NCI-H2107 (cell line): ENCODE data around the gene TMEM59.

Experiments
- DNase-seq: peaks from one replicate; lab custom pipeline; 2025; lab: John Stamatoyannopoulos, UW

TMEM59 gene

DNA sequence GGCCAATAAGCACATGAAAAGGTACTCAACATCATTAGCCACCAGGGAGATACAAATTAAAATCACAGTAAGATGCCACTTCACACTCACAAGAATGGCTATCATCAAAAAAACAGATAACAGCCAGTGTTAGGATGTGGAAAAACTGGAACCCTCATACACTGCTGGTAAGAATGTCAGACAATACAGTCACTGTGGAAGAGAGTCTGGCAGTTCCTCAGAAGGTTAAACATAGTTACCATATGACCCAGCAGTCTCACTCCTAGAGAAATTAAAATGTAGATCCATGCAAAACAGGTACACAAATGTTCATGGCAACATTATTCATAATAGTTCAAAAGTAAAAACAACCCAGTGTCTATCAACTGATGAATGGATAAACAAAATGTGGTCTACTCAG is 68.3 kb downstream of the TMEM59 start:
- no peak for DNase-seq

DNA sequence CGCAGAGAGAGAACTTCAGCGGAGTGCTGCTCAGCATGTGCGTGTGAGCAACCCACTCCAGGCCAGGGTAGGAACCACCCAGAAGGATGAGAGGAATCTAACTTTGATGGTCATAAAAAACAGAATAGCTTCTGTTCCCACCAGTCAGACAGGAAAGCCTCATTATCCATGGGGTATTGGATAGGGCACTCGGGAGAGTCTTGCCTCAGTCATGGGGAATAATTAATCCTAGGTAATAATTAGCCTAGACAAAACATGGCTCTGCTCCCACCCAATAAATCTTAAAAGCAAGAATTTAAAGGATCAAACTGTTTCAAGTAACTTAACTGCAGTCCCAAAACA is 70.3 kb downstream of the TMEM59 start:
- DNase-seq, result no peak

DNA sequence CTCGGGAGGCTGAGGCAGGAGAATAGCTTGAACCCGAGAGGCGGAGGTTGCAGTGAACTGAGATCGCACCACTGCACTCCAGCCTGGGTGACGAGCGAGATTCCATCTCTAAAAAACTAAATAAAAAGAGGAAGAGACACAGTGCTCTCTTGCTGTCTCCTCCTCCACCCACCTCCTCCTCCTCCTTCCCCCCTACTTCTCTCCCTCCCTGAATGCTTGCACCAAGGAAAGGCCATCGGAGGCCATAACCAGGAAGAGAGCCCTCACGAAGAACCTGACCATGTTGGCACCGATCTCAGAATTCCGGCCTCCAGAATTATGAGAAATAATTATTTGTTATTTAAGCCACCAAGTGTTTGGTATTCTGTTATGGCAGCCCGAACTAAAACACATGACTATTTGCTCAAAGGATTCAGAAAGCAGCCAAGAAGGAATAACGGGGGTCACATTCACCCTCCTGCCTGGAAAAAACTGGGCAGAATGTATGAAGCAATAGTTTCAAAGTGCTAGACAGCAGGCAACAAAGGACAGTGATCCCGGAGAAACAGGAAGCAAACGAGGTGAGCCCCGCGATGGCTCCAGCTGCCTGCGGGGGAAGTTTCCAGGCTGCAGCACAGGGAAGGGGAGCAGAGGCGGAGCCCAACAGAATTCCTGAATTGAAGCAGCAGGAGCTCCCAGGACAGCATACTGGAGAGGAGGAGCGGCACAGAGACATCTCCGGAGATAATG is 70.8 kb downstream of the TMEM59 start:
- no peak for DNase-seq

DNA sequence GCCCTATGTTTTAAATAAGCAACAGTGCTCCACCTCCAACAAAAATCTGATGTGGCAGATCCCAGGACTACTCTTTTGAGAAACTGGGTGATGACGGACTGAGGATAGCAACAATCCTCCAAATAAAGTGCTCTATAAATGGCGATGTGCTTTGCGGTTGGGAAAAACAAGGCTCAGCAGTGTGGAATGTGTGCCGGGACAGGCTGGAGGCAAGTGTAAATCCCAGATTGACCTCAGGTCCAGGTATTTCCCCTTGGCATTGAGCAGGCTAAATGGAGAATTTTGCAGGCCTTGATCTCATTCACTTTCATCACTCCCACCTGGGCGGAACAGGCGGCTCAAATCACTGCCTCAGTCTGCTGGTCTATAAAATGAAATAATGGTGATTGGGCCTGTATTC is 71.8 kb downstream of the TMEM59 start:
- no peak for DNase-seq

DNA sequence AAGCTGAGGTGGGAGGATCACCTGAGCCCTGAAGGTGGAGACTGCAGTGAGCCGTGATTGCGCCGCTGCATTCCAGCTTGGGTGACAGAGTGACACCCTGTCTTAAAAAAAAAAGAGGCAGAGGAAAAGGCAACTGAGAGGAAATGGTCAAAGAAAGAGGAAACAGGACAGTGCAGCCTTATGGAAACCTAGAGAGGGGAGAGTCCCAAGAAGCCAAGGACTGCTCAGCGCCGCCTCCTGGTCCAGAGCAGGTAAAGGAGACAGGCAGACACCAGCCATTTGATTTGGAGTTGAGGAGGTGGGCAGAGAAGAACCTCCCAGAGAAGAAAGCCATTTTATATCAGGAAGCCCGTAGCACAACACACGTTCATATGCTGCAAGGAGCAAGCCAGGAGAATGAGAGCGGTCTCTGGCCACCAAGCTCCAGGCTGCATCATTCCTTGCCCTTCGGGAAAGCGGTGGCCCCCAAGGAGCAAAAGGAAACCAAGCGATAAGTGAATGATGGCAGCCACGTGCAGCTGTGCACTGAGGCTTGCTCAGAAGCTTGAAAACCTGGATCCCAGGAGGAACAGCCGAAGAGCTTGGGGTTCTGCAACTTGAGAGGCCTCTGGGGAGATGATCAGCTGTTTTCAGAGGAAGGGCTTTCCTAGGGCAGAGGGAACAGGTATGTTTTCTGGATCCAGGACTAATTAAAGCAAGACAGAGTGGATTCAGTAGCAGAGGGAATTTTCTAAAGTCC is 73.1 kb downstream of the TMEM59 start:
- DNase-seq, result peak; percentile 25
